CD4-positive, alpha-beta T cell treated with Interleukin-17A for 4 hours (primary cell): ENCODE measurements around the gene NPC2.

Source experiments
- DNase-seq: peaks from one replicate; pipeline ENCODE4 v3.0.0-alpha.2; 2020; ENCODE audit warnings: mixed read lengths

NPC2 gene

DNA sequence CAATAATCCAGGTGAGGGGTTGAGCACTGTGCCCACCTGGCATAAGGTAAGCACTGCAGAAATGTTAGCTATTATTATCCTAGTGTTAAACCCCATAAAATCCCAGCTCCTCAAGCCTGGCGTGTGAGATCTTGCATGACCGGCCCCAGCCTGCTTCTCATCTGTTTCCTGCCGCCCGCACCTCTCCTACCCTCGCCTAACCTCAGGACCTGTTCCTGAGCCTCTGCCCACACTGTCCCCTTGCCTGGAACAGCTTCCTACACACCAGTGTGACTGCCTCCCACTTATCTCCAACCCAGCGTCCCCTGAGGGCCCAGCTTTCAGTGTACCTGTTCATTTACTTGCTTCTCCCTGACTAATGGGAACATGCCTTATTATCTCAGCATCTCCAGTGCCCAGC lies 25.1 kb upstream of the NPC2 start:
- DNase-seq = no peak

GRCh38 chr14:74517731-74518130 lies 24.6 kb upstream of the NPC2 start:
- no peak for DNase-seq

- no peak for DNase-seq
These were observed 23.5 kb upstream of the NPC2 start for GRCh38 chr14:74516451-74517160.

DNA sequence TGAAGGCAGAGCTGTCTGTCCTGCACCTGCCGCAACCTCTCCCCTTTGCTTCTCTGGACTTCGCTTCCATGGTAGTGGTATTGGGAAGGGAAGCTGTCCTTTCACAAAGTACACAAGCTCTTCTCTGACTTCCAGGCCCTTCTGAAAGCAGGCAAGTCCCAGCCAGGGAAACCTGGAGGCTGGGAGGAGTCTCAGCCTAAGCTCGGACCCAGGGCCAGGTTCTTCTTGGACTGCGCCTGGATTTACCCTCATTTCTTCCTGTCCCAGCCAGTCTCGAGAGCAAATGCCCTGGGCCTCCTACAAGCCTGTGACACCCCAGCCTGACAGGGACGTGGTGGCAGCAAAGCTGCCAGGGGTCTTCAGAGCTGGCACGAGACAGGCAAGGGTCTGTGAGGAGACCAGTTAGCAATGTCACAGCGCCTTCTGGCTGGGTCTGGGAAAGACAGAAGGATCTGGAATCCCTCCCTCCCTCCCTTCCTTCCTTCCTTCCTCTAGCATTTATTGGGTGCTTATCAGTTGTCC lies 22.8 kb upstream of the NPC2 start:
- DNase-seq = no peak

DNA sequence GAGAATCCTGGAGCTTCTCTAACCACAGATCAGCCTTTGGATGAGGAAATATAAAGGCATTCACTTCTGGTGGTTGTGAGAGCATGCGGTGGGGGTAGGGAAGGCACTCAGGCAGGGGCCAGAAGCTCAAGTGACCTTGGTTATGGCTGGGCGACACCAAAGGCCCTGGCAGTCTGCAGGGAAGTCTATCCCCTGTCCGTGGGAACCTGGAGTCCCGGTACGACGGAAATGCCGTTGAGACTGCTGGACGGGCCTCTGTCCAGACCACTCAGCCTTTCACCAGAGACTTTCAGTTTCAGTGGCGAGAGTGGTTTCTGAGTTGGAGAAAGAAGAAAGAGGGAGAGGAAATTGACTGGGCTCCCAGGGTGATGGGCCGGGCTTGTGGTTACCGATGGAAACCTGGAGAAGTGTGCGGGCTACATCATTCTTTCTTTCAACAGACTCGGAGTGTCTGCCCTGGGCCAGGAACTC lies 21.4 kb upstream of the NPC2 start:
- peak; percentile 30 for DNase-seq

- DNase-seq = no peak
These were observed 19.1 kb upstream of the NPC2 start for GRCh38 chr14:74511966-74512830.

- DNase-seq = no peak
These were observed 17.9 kb upstream of the NPC2 start for GRCh38 chr14:74510959-74511409.

DNA sequence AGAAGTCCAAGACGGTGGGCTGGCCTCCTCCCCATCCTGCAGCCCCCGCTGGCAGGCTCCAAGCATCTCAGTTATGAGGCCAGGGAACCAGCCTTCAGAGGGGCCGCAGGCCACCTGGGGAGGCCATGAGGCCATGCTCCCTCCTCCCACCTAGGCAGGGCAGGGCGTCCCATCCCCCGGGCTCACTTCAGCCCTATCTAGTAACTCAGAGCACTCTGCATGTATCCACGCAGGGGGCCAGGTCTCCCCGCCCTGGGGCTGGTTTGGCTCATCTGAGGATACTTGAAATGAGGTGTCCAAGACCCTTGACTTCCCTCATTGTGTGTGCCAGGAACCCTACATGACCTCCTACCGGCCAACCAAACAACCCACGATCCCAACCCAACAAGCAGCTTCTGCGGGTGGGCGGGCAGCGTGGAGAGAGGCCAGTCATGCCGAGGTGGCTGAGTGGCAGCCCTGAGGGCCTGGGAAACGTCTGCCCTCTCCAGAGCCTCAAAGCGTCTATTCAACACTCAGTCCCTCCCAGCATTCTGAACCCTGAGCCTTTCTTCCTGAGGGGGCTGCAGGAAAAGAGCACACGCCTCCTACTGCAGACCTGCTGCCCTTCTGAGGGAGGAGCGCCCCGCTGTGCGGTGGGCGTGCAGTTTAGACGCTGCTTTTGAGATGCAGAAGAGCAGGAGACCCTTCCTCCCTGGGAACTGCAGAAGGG lies 17.3 kb upstream of the NPC2 start:
- no peak for DNase-seq

DNA sequence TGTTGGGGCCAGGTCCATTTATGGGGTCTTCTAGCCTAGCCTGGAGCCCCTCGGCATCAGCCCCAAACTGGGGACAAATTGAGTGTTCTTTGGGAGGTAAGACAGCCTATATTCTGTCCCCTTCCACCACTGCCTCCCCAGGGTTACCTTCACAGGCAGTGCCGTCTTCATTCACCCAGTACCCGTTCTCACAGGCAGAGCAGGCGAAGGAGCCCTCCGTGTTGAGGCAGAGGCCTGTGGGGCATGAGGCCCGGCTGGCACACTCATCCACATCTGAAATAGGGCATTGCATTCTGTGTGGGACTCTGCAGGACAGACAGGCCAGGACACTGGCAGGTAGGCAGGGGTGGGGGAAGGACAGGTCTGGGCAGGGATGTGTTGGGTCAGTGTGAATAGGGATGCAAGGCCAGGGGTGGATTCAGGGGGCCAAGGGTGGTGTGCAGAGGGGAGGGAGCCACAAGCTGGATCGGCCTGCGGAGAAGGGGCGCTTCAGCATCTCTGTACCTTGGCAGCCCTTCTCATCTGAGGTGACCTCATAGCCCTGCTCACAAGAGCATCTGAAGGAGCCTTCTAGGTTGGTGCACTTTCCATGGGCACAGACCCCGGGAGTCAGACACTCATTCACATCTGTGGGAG lies 16.6 kb upstream of the NPC2 start:
- DNase-seq = no peak

DNA sequence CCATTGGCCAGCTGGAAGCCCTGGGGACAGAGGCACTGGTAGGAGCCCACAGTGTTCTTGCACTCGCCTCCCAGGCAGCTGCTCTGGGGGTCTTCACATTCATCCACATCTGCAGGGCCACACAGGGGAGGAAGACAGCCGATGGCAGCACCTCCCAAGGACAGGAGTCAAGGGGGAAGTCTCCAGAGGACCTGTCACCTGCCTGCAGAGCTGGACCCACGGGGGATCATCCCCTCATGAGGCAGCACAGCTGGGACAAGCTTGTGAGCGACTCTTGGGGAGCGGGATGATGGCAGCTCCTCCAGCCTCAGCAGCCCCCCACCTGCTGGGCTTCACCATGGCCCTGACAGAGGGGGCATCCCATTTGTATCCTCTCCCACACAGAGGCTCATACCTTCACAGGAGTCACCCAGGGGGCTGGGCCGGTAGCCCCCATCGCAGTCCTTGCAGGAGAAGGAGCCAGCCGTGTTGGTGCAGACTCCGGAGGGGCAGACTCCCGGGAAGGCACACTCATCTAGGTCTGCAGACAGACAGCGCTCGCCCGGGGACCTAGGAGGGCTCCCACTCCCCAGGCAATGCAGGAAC lies 15.8 kb upstream of the NPC2 start:
- DNase-seq = no peak

DNA sequence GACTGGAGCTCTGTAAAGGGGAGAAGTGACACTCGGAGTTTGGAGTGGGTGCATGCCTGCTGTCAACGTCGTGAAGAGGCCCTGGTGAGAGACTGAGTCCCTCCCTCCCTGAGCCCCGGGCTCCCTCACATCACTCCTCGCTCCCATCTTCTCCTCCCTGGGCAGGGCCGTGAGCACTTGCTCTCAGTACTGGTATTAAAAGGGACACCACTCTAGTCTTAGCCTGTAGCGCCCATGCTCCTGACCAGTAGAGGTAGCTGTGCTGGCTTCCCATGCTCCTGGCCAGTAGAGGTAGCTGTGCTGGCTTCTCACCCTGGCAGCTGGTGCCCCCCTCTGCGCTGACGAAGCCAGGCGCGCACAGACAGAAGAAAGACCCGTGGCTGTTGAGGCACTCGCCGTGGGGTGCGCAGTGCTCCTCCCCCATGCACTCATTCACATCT lies 15.2 kb upstream of the NPC2 start:
- DNase-seq = no peak

GRCh38 chr14:74507840-74508239 lies 14.7 kb upstream of the NPC2 start:
- DNase-seq = no peak

DNA sequence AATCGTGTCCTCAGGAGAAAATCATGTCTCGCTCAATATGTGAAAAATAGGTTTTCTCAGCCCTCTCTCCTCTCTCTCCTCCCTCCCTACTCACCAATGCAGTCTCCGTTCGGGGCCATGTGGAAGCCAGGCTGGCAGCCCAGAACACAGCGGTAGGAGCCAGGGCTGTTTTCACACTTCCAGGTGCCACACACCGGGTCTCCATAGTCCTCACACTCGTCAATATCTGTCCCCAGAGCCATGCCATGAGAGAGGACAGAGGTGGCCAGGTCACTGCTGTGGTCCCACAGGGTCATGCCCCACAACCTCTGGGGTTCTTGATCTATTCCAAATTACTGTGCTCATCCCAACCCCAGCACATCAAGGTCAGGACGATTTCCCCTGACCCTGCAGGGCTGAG lies 14.0 kb upstream of the NPC2 start:
- DNase-seq = no peak

GRCh38 chr14:74506411-74506851 lies 13.3 kb upstream of the NPC2 start:
- no peak for DNase-seq

DNA sequence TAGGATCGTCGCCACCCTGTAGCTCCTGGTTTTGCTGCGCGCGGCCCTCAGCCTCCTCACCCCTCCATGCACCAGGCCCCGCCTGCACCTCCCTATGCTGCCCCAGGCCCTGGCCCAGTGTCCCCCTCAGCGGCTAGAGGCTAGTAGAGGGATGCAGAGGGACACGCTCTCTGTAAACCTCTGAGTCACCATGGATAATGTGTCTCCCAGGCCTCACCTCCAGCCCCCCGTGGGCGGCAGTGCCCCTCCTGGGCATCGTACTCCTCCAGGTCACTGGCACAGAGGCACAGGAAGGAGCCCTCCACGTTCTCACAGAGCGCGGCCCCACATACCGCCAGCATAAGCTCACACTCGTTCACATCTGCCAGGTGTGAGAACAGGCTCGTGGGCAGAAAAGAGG lies 12.7 kb upstream of the NPC2 start:
- no peak for DNase-seq

DNA sequence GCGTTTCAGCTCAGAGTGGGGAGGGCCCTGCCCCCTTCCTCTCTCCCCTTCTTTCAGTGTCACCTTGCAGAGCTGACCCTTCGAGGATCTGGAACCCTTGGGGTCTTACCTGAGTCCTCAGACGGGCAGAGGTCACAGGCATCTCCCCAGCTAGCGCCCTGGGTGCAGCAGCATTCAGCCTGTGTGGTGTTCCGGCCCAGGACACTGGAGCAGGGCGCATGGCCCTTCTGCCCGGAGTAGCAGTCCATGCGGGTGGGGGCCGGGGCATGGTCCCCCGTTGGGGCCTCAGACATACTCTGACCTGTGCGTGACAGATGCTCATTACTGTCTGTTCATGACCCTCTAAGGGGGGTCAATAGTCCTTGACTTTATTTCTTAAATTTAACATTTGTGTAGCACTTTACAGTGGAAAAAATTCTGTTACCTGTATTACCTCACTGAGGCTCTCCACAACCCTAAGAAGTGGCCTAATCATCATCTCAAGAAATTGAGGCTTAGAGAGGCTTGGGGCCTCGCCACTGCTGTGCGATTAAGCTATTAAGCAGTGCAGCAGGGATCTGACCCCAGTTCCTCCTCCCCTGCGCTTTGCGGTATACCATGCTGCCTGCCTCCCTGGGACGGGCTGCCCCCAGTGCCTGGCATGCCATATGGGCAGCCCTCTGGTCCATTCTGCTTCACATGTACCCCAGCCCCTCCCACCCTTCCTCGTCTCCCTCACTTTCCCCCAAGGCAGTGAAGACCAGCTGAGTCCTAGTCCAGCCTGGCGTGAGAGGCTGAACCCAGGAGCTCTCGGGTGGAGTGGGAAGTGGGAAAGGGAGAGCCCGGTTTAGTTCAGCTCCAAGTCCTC lies 12.0 kb upstream of the NPC2 start:
- no peak for DNase-seq

DNA sequence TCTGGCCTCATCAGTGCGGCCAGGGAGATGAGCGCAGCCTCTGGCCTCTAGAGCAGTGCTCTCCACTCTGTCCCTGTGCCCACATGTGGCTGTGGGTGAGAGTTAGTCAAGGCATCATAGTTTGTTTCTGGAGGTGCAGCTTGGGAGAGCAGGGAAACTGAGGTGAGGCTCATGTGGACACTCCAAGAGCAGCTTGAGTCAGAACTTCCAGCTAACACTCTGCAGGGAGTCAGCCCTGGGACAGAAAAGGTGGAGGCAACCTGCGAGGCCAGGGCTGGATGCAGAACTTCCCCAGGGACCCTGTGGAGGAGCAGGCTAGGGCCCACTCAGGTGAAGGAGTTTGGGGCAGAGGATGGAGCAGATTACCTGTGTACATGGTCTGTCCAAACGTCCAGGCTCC lies 11.3 kb upstream of the NPC2 start:
- DNase-seq = no peak

DNA sequence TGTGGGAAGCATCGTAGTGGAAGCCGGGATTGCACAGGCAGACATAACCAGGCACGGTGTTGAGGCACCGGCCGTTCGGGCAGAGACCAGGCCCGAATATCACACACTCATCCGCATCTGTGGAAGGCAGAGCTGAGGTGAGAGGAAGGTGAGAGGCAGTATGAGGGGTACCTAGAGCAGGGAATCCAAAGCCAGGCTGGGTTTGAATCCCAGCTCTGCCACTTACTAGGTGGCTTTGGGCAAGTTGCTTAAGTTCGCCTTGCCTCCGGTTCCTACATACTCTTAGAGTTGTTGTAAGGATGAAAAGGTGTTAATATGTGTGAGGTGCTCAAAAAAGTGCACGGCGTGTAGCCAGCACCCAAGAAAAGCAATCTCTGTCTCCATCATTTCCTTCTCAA lies 10.8 kb upstream of the NPC2 start:
- no peak for DNase-seq

DNA sequence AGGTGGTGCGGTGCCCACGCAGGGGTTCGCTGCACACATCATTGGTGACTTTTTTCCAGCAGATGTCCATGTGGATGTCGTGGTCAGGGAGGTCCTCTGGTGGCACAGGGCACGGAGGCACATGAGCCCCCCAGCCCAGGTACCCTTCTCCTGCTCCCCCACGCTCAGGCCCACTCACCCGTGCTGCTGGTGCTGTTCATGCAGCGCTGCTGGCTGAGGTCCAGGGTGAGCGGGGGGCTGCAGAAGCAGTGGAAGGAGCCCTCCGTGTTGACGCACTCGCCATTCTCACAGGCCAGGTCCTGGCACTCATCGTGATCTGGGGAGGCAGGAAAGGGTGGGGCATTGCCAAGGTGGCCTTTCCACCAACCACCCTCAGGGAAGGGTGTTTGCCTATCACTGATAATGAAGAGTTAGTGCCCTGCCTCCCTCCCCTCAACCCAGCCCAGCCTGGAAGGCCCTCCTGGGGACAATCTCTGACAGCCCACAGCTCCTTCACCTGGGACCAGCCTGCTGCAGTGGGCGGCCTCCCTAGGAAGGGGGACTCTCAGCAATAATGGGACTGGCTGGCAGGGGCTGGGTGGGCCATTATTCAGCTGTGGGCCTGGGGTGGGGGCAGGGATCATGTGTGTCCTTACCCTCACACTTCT lies 10.3 kb upstream of the NPC2 start:
- DNase-seq = no peak

DNA sequence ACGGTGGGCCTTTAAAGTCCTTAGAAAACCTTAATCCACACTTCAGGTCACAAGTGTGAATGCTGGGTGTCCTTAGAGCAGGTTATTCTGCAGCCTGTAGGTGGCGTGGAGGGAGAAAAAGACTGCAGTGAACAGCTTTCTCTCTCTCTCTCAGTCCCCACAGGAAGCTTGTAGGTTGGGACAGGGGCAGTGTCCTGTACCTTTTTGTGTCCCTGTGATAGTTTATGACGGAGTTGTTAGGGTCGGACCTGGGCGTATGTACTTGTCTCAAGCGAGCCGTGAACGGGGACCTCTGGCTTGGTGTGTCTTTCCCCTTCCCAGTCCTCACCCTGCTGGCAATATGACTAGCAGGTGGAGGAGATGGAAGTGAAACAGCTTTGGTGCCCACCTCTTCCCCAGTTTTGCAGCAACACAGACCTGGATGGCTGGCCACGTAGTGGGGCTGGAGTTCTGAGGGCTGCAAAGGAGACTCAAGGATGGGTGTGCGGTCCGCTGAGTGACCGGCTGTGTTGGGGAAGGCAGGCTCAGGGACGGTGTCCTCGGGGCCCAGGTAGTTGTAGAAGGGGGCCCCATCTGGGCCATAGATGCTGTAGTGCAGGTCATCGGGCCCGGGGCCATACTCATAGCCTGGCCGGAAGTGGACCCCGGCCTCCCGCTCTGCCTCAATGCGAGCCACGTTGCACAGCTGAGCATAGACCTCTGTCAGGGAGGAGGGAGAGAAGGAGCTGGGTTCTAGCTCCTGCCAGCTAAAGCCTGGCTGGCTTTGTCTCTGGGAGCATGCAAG lies 9.3 kb upstream of the NPC2 start:
- no peak for DNase-seq
